C4-2B (cell line): Measurements from ENCODE around the gene LILRA6.
"Not testable (repeated sequence)": the region's sequence is repeated elsewhere in the genome, so short reads cannot be mapped to it uniquely, and the experiment has no call there.

Experiments
- H3K27ac ChIP-seq: fragments of 450-650 bp; 2 replicates; pipeline ENCODE4 v1.5.1; 2017
- CTCF ChIP-seq: fragments of 450-650 bp; conservative IDR thresholded peaks from 2 replicates; pipeline ENCODE4 v1.5.1; 2017; ENCODE audit warnings: mild to moderate bottlenecking
- ZFX ChIP-seq: fragments of 450-650 bp; IDR thresholded peaks from 2 replicates; pipeline ENCODE4 v1.6.1; 2017

LILRA6 gene

GRCh38 chr19:54203151-54203611 lies 39.4 kb downstream of the LILRA6 start:
- H3K27ac ChIP-seq: peak overlapping the region; percentile 87
- TF ChIP-seq CTCF (no peak), ZFX (no peak)

DNA sequence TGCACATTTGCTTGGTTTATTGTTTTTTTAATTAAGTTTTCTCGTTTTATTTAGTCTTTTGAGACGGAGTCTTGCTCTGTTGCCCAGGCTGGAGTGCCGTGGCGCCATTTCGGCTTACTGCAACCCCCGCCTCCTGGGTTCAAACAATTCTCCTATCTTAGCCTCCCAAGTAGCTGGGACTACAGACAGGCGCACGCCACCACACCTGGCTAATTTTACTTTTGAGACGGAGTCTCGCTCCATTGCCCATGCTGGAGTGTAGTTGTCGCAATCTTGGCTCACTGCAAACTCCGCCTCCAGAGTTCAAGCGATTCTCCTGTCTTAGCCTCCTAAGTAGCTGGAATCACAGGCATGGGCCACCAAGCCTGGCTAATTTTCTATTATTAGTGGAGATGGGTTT lies 40.6 kb downstream of the LILRA6 start:
- TF ChIP-seq ZFX: no peak
- no peak for TF ChIP-seq CTCF
- H3K27ac ChIP-seq: peak overlapping the region; percentile 87

DNA sequence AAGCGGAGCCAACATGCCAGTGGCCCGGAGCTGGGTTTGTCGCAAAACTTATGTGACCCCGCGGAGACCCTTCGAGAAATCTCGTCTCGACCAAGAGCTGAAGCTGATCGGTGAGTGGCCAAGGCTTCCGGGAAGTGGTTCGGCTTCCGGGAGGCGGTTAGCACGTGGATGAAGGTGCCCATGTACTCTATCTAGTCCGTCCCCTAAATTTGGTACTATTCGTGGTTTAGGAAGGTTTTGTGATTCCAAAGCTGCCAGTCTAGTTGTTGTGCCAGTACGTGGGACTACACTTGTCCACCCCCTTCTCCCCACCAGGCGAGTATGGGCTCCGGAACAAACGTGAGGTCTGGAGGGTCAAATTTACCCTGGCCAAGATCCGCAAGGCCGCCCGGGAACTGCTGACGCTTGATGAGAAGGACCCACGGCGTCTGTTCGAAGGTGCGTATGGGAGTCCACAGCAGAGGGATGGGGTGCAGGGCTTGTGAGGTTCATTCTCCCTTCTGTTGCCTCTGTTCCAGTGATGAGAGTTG lies 41.4 kb downstream of the LILRA6 start:
- TF ChIP-seq CTCF (no peak), ZFX (no peak)
- peak overlapping the region; percentile 87 for H3K27ac ChIP-seq

- no peak for TF ChIP-seq CTCF
- no peak for TF ChIP-seq ZFX
These were observed 43.2 kb downstream of the LILRA6 start for GRCh38 chr19:54199401-54199800.

GRCh38 chr19:54197121-54197520 lies 45.5 kb downstream of the LILRA6 start:
- TF ChIP-seq ZFX (no peak), CTCF (no peak)
- H3K27ac ChIP-seq: no peak overlapping the region

More at GRCh38 chr19:54199401-54199800, 43.2 kb downstream of the LILRA6 start:
- H3K27ac ChIP-seq: peak overlapping the region; percentile 87

DNA sequence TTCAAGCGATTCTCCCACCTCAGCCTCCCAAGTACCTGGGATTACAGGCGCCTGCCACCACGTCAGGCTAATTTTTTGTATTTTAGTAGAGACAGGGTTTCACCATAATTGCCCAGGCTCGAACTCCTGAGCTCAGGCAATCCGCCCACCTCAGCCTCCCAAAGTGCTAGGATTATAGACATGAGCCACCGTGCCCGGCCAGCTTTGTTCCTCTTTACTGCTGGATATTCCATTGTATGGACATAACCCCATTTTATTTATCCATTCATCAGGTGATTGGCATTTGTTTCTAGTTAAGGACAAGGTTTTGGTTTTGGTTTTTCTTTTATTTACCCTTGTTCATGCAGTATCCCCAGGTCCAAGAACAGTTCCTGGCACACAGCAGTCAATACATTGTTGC lies 46.1 kb downstream of the LILRA6 start:
- no peak overlapping the region for H3K27ac ChIP-seq
- no peak for TF ChIP-seq ZFX

DNA sequence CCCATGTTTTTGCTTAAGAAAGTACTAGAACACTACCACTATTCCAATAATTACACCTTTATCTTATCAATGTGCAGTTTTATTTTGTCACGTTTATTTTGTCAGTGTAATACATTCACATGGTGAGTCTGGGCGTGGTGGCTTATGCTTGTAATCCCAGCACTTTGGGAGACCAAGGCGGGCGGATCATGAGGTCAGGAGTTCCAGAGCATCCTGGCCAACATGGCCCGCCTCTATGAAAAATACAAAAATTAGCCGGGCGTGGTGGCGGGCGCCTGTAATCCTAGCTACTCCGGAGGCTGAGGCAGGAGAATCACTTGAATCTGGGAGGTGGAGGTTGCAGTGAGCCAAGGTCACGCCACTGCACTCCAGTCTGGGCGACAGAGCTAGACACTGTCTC lies 48.1 kb downstream of the LILRA6 start:
- not testable (repeated sequence) for H3K27ac ChIP-seq

GRCh38 chr19:54193011-54193410 lies 49.6 kb downstream of the LILRA6 start:
- TF ChIP-seq CTCF: no peak
- TF ChIP-seq ZFX: no peak
- no peak overlapping the region for H3K27ac ChIP-seq
